ENCODE data around the gene TIPARP.
"Not testable (repeated sequence)": the region's sequence is repeated elsewhere in the genome, so short reads cannot be mapped to it uniquely, and the experiment has no call there.

TIPARP gene

GRCh38 chr3:156648086-156648485 is 26.3 kb upstream of the TIPARP start:
- Histone ChIP-seq H3K4me2 (ENCODE audit: low read length) (no peak overlapping the region), H3K9ac (ENCODE audit: low read length) (no peak overlapping the region), H4K91ac (ENCODE audit: low read depth, low read length) (no peak overlapping the region), H3K4me1 (ENCODE audit: control insufficient read depth in 1 of 2, insufficient read depth in 2 of 2, low read length in 2 of 2) (no peaks in the 10 kb centered on the region), H3K23ac (ENCODE audit: low read length) (no peak overlapping the region), H3K27me3 (ENCODE audit: insufficient read depth, low read length) (no peaks in the 10 kb centered on the region), H3K9me3 (ENCODE audit: insufficient read depth, low read depth, low read length) (no peaks in the 10 kb centered on the region), H2AK5ac (ENCODE audit: low read length) (no peak overlapping the region), H3K14ac (ENCODE audit: low read length) (no peak overlapping the region), H2BK5ac (ENCODE audit: low read depth, low read length, poor library complexity) (no peak overlapping the region), H3K36me3 (ENCODE audit: control insufficient read depth in 1 of 2, insufficient read depth in 2 of 2, low read length in 2 of 2) (no peaks in the 10 kb centered on the region), H3K27ac (ENCODE audit: low read depth, low read length) (no peak overlapping the region), H2BK120ac (ENCODE audit: insufficient read depth, low read length, poor library complexity) (no peak overlapping the region), H3K4ac (ENCODE audit: low read depth, low read length) (no peak overlapping the region), H2BK12ac (ENCODE audit: low read length) (no peak overlapping the region), H3K18ac (ENCODE audit: low read length) (no peak overlapping the region), H3K79me1 (ENCODE audit: low read length) (no peaks in the 10 kb centered on the region), H2AFZ (ENCODE audit: insufficient read depth, low read length, poor library complexity) (no peak overlapping the region), H3K4me3 (ENCODE audit: low read depth, low read length) (no peak overlapping the region), H4K12ac (ENCODE audit: low read depth, low read length) (no peak overlapping the region), H3K79me2 (ENCODE audit: control insufficient read depth, insufficient read depth, low read length, poor library complexity) (no peaks in the 10 kb centered on the region), H4K8ac (ENCODE audit: low read depth, low read length) (no peak overlapping the region)
- no peak for DNase-seq
- WGBS (ENCODE audit: extremely low coverage, insufficient coverage, insufficient read length), result no CpG with 5 or more reads among the region's 3 CpGs

- no peak overlapping the region for H4K91ac ChIP-seq (ENCODE audit: low read depth, low read length)
- no peaks in the 10 kb centered on the region for H3K79me2 ChIP-seq (ENCODE audit: control insufficient read depth, insufficient read depth, low read length, poor library complexity)
- H3K27ac ChIP-seq (ENCODE audit: low read depth, low read length), result no peak overlapping the region
- no peak overlapping the region for H2AK5ac ChIP-seq (ENCODE audit: low read length)
- H3K36me3 ChIP-seq (ENCODE audit: control insufficient read depth in 1 of 2, insufficient read depth in 2 of 2, low read length in 2 of 2), result no peaks in the 10 kb centered on the region
- H4K12ac ChIP-seq (ENCODE audit: low read depth, low read length), result no peak overlapping the region
- no peak overlapping the region for H4K8ac ChIP-seq (ENCODE audit: low read depth, low read length)
- H3K23ac ChIP-seq (ENCODE audit: low read length), result no peak overlapping the region
- H3K4me1 ChIP-seq (ENCODE audit: control insufficient read depth in 1 of 2, insufficient read depth in 2 of 2, low read length in 2 of 2), result no peaks in the 10 kb centered on the region
- H3K18ac ChIP-seq (ENCODE audit: low read length), result no peak overlapping the region
- no peaks in the 10 kb centered on the region for H3K9me3 ChIP-seq (ENCODE audit: insufficient read depth, low read depth, low read length)
- no peak overlapping the region for H3K4me3 ChIP-seq (ENCODE audit: low read depth, low read length)
- H3K14ac ChIP-seq (ENCODE audit: low read length), result no peak overlapping the region
- H3K27me3 ChIP-seq (ENCODE audit: insufficient read depth, low read length), result no peaks in the 10 kb centered on the region
- no peak overlapping the region for H2BK12ac ChIP-seq (ENCODE audit: low read length)
- DNase-seq, result no peak
- H2AFZ ChIP-seq (ENCODE audit: insufficient read depth, low read length, poor library complexity), result no peak overlapping the region
- H3K4ac ChIP-seq (ENCODE audit: low read depth, low read length), result no peak overlapping the region
- H2BK5ac ChIP-seq (ENCODE audit: low read depth, low read length, poor library complexity), result no peak overlapping the region
- no peaks in the 10 kb centered on the region for H3K79me1 ChIP-seq (ENCODE audit: low read length)
- H2BK120ac ChIP-seq (ENCODE audit: insufficient read depth, low read length, poor library complexity), result no peak overlapping the region
- no peak overlapping the region for H3K4me2 ChIP-seq (ENCODE audit: low read length)
- WGBS (ENCODE audit: extremely low coverage, insufficient coverage, insufficient read length), result no CpG with 5 or more reads among the region's 1 CpG
- H3K9ac ChIP-seq (ENCODE audit: low read length), result no peak overlapping the region
These were observed 24.7 kb upstream of the TIPARP start for GRCh38 chr3:156649681-156650080.

- not testable (repeated sequence) for H4K91ac ChIP-seq (ENCODE audit: low read depth, low read length); H3K79me1 ChIP-seq (ENCODE audit: low read length); H3K14ac ChIP-seq (ENCODE audit: low read length); H2AK5ac ChIP-seq (ENCODE audit: low read length); H2BK5ac ChIP-seq (ENCODE audit: low read depth, low read length, poor library complexity); H3K27ac ChIP-seq (ENCODE audit: low read depth, low read length); H2BK120ac ChIP-seq (ENCODE audit: insufficient read depth, low read length, poor library complexity); H3K9ac ChIP-seq (ENCODE audit: low read length); H3K18ac ChIP-seq (ENCODE audit: low read length); H3K9me3 ChIP-seq (ENCODE audit: insufficient read depth, low read depth, low read length); H3K4ac ChIP-seq (ENCODE audit: low read depth, low read length); H2AFZ ChIP-seq (ENCODE audit: insufficient read depth, low read length, poor library complexity); H3K4me3 ChIP-seq (ENCODE audit: low read depth, low read length); H3K4me2 ChIP-seq (ENCODE audit: low read length); H3K27me3 ChIP-seq (ENCODE audit: insufficient read depth, low read length); H3K36me3 ChIP-seq (ENCODE audit: control insufficient read depth in 1 of 2, insufficient read depth in 2 of 2, low read length in 2 of 2); H2BK12ac ChIP-seq (ENCODE audit: low read length); DNase-seq; H3K23ac ChIP-seq (ENCODE audit: low read length); H4K12ac ChIP-seq (ENCODE audit: low read depth, low read length); H4K8ac ChIP-seq (ENCODE audit: low read depth, low read length); H3K4me1 ChIP-seq (ENCODE audit: control insufficient read depth in 1 of 2, insufficient read depth in 2 of 2, low read length in 2 of 2); H3K79me2 ChIP-seq (ENCODE audit: control insufficient read depth, insufficient read depth, low read length, poor library complexity)
- no CpG with 5 or more reads among the region's 2 CpGs for WGBS (ENCODE audit: extremely low coverage, insufficient coverage, insufficient read length)
These were observed 21.7 kb upstream of the TIPARP start for GRCh38 chr3:156652661-156653060.

GRCh38 chr3:156654834-156655233 is 19.6 kb upstream of the TIPARP start:
- Histone ChIP-seq H3K18ac (ENCODE audit: low read length) (no peak overlapping the region), H4K12ac (ENCODE audit: low read depth, low read length) (no peak overlapping the region), H4K8ac (ENCODE audit: low read depth, low read length) (no peak overlapping the region), H3K79me2 (ENCODE audit: control insufficient read depth, insufficient read depth, low read length, poor library complexity) (no peaks in the 10 kb centered on the region), H3K27me3 (ENCODE audit: insufficient read depth, low read length) (no peaks in the 10 kb centered on the region), H2BK12ac (ENCODE audit: low read length) (no peak overlapping the region), H3K36me3 (ENCODE audit: control insufficient read depth in 1 of 2, insufficient read depth in 2 of 2, low read length in 2 of 2) (no peaks in the 10 kb centered on the region), H3K9ac (ENCODE audit: low read length) (no peak overlapping the region), H2BK120ac (ENCODE audit: insufficient read depth, low read length, poor library complexity) (no peak overlapping the region), H3K23ac (ENCODE audit: low read length) (no peak overlapping the region), H3K4me3 (ENCODE audit: low read depth, low read length) (no peak overlapping the region), H3K27ac (ENCODE audit: low read depth, low read length) (no peak overlapping the region), H3K4ac (ENCODE audit: low read depth, low read length) (no peak overlapping the region), H3K79me1 (ENCODE audit: low read length) (no peaks in the 10 kb centered on the region), H2BK5ac (ENCODE audit: low read depth, low read length, poor library complexity) (no peak overlapping the region), H2AK5ac (ENCODE audit: low read length) (no peak overlapping the region), H3K14ac (ENCODE audit: low read length) (no peak overlapping the region), H3K9me3 (ENCODE audit: insufficient read depth, low read depth, low read length) (no peaks in the 10 kb centered on the region), H3K4me2 (ENCODE audit: low read length) (no peak overlapping the region), H2AFZ (ENCODE audit: insufficient read depth, low read length, poor library complexity) (no peak overlapping the region), H3K4me1 (ENCODE audit: control insufficient read depth in 1 of 2, insufficient read depth in 2 of 2, low read length in 2 of 2) (no peaks in the 10 kb centered on the region), H4K91ac (ENCODE audit: low read depth, low read length) (no peak overlapping the region)
- WGBS (ENCODE audit: extremely low coverage, insufficient coverage, insufficient read length), result no CpG with 5 or more reads among the region's 1 CpG
- DNase-seq, result peak in 1 of 2 donors; percentile 26
